Activated T-cell treated with anti-CD3 and anti-CD28 coated beads, Interleukin-2, amount 50 U/mL, for 1 hour (primary cell): Measurements from ENCODE around the gene SPECC1.
"Not testable (repeated sequence)": the region's sequence is repeated elsewhere in the genome, so short reads cannot be mapped to it uniquely, and the experiment has no call there.

Experiments
- DNase-seq: peaks from one replicate; pipeline ENCODE4 v3.0.0-alpha.2; 2020

SPECC1 gene

DNA sequence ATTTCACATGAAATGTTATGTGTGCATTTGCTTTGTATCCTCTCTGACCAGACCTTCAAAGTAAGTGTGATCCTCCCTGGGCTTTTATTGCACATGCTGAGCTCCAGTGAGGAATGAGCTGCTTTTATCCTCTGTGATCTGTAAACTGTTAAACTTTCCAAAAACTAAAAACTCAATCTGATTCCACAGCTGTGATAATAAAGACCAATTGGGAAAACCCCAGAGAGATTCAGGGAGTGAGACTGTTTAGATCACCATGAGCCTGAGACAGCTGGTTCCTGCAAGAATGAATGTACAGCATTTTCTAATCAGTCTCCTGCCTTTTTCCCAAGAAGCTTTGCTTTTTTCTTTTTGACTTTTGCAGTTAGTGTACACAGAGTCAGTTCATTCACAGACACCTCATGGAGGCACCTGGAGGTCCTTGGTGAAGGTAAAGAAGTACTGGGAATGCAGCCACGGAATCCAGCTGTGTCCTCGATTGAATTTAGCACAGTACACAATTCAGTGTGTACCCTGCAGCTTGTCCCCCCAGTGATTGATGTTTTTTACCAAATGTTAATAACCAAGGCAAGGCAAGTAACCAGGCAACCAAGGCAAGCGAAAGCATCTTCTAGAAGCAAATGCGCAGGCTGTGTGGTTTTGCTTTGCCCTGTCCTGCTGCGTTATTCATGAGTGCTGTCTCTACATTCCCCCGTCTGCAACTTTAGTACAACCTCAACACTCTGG, 275.6 kb downstream of the SPECC1 start:
- no peak for DNase-seq

DNA sequence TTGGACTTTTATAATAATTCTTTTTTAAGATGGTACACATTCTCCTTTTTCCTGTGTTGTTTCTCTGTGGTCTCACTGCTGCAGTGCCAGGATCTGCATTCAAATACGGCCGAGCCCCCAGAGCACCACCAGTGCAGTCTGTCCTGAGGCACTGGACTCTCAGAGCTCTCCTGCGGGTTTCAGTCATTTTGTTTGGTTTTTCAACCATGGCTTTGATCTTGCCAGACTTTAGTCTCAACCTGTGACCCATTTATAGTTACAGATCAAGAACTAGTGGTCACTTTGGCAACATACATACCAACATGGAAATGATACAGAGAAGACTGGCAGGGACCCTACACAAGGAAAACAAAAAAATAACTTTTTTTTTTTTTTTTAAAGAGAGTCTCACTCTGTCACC, 280.8 kb downstream of the SPECC1 start:
- no peak for DNase-seq

DNA sequence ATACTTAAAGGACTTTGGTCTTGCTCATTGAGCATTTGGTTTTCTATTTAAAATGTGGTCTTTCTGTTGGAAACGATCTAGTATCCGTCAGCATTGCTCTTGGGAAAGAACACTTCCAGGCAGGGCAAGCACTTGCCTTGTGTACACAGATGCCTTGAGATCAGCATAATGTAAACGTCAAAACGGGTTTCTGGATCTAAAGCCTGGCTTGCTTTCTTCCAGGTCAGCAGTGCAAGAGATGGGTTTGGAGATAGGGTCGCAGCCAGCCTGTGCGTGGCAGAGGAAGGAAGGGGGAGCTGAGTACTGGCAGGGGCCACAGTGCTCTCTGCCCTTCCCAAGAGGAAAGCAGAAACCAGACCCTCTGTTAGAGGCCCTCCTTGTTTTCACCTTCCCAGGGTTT, 282.7 kb downstream of the SPECC1 start:
- DNase-seq: no peak

DNA sequence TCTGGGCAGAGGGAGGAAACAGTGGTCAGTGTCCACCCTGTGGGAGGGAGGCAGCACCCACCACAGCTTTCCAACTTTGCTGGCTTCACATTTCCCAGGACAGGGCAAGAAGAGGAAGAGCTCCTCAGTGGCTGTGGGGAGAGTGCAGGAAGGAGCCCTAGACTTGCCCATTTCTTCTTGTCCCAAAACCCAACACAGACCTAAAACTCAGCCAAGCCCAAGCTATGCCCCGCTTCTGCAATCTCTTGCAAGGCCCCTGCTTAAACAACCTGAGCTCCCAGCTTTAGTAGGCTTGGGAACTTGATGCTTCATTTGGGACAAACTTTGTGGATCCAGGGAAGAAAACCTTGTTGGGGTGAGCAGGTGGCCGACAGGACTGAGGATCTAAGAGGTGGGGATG, 284.3 kb downstream of the SPECC1 start:
- DNase-seq: no peak

DNA sequence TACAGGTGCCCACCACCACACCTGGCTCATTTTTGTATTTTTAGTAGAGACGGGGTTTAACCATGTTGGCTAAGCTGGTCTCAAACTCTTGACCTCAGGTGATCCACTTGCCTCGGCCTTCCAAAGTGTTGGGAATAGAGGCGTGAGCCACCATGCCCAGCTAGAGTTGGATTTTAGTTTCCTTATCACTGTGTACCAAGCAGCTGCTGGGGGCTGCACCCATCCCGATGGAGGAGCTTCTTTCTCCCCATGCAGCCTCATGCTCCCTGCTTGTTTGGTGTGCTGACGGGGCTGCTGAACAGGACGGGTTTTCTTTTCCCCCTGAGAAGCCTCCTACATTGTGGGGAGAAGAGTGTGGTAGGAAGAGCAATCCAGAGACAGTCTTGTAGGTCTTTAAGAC, 285.0 kb downstream of the SPECC1 start:
- DNase-seq: no peak

DNA sequence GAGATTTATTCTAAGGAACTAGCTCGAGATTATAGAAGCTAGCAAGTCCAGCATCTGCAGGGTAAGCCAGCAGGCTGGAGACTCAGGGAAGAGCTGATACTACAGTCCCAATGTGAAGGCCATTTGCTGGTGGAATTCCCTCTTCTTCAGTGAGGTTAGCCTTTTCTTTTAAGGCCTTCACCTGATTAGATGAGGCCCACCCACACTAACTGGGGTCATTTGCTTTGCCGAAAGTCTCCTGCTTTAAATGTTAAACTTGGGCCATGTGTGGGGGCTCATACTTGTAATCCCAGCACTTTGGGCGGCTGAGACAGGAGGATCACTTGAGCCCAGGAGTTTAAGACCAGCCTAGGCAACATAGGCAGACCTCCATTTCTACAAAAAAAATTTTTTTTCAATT, 289.9 kb downstream of the SPECC1 start:
- DNase-seq: no peak

DNA sequence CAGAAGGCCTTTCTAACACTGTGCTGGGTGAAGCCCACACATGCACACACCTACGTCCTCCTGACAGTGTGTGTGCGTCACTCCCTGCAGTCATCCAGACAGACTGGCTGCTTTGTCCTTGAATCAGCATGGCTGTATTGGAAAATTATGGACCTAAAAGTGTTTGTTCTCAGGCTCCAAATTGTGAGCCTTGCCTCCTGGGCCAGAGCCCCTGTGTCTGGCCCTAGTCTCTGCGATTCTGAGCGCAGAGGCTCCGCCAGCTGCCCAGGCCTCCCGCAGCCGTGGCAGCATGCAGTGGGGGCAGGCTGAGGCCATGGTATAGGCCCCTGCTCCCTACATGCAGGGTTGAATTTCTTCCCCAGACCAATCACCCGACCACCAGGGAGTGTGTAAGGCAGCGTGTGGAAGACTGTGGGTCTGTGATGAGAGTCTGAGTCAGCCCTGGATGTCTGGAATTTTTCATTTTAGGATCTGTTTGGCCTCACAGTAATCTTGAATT, 291.3 kb downstream of the SPECC1 start:
- DNase-seq: no peak

DNA sequence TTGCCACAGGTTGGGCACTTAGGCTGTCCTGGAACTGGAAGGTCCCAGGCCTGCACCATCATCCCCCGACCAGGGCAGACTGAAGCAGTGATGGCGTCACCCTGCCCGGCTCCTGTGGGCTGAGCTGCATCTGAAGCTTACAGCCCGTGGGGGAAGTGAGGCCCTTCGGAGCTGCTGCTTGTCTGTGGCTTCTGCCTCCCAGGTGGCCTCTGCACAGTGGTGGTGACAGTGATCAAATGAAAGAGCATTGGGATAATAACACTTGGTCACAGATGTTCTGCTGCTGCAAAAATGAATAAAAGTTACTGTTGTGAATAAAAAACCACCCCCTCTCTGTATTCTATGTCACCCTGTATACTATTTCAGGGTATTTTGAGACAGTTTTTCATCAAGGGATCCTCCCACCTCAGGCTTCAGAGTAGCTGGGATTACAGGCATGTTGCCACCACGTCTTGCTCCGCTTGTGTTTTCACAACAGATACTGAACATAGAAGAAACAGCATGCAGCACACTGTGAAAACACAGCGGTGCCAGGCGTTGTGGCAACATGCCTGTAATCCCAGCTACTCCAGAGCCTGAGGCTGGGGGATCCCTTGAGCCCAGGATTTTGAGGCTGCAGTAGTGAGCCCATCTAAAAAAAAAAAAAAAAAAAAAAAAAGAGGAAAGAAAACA, 293.2 kb downstream of the SPECC1 start:
- DNase-seq: no peak

DNA sequence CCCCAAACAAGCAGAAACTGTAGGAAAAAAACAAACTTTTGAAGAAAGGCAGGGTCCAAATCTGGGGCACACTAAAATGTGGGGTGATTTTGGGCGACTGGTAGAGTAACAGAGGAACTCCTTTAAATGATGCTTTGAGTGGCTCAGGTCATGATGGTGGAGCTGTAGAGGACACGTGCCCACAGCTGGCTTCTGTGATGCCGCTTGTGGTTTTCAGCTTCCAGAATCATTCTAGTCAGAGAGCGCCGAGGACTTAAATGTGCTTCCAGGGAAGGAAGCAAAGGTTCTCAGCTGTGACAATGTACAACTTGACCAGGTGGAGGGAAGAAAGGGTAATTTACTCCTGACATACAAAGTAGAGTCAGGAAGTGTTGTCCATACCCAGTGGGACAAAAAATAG, 295.8 kb downstream of the SPECC1 start:
- DNase-seq: no peak

DNA sequence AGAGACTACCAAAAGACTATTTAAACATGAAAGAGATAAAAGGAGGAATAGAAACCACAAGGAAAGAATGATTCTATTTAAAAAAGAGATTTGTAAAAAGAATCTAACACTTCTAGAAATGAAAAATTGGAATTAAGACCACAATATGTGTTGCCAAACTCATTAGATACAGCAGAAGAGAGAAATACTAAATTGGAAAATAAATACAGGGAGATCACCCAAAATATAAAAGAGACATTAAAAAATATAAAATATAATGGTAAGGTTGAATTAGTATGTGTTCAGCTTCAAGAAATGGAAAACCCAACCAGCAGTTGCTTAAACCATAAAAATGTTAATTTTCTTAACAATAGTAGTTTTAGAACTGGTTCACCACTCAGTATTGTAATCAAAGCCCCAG, 297.8 kb downstream of the SPECC1 start:
- no peak for DNase-seq

DNA sequence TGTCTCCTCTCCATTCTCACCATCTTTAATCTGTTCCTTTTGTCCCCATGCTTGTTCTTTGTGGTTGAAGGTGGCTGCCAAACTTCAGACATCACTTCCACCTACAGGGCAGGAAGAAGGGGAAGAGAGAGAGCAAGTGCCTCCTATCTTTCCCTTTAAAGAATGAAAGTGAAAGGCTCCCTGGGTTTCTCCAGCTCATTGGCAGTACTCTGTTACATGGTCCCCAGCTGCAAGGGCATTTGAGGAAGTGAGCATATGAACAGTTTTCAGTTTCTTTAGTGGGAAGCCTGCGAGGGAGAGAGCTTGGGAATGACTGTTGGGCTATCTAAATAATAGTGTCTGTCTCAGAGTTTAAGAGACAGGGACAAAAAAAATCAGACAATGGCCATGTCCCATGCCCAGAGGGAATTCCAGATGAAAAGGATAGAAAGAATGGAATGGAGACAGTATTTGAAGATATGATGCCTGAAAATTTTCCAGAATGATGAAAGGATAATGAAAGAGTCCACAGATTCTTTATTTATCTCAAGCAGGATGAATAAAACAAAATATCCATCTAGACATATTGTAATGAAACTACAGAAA, 298.3 kb downstream of the SPECC1 start:
- no peak for DNase-seq

DNA sequence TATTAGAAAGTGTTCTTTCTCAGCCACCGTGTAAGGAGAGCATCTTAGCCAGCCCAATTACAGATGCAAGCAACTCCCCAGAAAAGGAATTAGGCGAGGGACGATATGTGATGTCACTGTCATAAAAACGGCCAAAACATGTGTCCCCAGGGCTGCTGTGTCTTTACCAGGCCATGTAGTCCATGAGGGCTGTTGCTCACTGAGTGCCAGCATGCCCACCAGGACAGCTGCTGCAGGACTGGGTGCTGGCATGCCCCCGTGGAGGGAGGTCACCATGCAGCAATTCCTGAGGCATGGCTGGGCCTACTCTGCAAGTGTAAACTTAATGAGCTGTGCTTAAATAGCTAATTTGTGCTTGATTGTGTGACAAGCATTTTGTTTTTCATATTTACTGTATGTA, 301.3 kb downstream of the SPECC1 start:
- DNase-seq: no peak

DNA sequence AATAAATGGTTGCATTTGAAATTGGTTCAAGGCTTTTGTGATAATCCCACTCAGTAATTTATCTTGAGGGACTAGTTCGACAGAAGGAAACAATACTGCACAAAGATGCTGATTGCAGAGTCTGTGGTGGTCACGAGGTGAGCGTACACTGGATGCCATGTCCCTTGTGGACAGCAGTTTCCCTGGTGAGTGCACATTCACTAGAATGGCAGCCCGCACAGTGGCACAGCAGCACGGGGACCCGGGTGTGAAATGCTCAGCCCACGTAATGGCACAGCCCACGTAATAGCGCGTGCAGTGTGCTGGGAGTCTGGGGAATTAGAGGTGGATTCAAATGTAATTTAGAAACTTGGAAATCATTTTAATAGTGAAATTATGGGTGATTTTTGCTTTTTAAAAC, 304.1 kb downstream of the SPECC1 start:
- no peak for DNase-seq

DNA sequence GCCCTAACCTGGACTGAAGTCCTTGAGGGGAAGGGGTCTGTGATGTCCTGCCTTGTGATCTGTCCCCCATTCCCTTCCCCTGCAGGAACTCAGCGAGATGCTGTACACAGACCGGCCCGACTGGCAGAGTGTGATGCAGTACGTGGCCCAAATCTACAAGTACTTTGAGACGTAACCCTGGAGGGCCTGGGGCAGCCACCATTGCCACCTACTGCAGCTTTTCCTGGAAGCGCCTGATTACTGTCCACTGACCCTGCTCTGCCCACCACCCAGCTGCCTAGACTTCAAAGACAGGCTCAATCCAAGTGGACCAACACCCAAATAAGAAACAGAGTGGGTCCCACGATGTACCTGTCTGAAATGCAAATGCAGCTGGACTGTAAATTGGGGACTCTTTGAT, 304.7 kb downstream of the SPECC1 start:
- no peak for DNase-seq

DNA sequence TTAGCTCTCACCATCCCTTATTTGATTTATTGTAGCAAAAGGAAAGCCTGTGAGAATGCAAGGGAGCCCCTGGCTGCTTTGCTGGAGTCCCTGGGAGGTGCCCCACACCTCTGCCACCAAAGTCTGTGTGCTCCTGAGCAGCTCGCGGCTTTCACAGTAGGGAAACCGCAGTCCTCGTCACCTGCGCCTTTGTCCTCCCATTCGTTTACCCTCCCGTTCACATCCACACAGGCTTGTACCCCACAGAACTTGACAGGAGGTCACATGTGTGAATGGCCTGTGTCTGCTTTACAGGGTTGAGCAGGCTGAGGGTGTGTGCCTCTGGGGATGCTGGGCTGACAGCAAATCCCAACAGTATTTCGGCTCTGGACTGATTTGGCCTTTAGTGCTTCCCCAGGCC, 305.7 kb downstream of the SPECC1 start:
- no peak for DNase-seq

DNA sequence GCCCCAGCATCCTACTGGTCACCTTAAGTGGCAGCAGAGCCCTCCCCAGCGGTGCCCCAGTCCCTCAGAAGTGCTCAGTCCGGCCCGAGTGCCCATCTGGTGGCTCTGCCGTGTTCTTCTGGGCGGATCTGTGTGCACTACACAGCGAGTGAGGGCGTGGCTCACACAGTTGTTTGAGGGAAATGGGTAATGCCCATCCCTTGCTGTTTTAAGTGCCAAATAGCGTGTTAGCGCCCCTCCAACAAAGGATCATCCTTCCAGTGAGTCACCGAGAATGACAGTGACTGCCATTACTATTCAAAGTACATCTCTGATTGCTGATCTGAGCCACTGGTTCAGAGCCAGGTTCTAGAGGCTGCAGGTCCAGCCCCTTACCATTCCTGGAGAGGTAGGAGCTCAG, 306.2 kb downstream of the SPECC1 start:
- no peak for DNase-seq

DNA sequence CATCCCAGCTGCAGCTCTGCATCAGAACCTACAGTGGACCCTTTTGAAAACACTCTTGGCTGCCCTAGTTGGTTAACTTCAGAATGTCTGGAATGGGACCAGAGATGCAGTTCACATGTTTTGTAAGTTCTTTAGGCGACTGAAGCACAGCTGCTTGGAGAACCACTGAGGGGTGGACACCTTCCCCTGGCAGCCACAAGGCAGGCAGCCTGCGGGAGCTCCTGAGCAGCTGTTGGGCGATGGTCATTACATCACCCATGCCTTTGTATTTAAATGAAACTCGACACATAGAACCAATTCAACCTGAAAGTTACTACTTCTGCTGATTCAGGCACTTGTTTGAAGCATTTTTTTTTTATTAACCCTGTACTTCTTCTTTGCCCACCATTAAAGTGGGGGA, 306.7 kb downstream of the SPECC1 start:
- DNase-seq: no peak

DNA sequence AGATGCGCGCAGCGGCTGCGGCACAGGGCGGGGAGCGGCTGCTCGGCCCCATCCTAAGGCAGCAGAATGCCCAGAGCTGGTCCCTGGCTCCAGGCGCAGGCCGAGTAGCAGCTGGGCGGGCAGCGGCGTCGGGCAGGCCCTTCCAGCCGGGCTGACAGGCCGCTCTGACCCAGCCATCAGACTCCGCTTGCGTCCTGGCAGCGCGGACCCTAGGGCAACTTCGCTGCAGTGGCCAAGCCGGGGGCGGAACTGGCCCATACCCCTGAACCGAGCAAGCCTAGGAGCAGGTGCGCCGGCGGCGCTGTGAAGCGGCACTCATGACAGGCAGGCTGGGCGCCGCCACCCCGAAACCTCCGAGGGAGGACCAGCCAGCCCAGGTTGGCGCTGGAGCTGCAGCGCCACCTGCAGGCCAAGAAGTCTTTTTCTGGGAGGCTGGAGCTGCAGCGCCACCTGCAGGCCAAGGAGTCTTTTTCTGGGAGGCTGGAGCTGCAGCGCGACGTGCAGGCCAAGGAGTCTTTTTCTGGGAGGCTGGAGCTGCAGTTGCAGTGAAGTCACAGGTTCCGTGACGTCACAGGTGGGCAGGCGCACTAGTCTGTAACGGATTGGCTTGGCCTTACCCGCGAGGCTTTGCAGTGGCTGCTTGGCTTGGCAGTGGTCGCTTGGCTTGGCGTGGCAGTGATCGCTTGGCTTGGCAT, 311.5 kb downstream of the SPECC1 start:
- peak; percentile 90 for DNase-seq

DNA sequence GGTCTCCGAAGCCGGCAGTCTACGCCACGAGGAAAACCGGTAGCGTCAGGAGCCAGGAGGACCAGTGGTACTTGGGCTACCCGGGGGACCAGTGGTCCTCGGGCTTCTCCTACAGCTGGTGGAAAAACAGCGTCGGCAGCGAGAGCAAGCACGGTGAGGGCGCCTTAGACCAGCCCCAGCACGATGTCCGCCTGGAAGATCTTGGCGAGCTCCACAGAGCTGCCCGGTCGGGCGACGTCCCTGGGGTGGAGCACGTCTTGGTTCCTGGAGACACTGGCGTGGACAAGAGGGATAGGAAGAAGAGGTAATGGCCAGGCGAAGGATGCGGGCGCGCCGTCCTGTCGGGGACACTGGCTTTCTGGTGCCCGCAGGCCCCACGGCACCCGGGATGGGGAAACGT, 312.2 kb downstream of the SPECC1 start:
- DNase-seq: not testable (repeated sequence)

DNA sequence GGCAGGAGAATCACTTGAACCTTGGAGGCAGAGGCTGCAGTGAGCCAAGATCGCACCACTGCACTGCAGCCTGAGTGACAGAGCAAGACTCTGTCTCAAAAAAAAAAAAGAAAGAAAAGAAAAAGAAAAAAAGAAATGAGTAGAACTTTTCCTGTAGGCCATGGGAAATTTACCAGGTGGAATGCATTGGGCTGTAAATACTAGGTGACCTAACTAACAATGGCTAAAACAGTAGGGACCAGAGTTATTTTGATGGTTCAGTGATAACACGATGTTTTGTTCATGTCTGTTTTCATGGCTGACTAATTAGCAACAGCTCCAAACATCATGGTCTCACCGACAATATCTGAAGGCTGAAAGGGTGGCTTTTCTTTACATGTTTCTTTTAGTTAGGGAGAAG, 318.6 kb downstream of the SPECC1 start:
- not testable (repeated sequence) for DNase-seq

DNA sequence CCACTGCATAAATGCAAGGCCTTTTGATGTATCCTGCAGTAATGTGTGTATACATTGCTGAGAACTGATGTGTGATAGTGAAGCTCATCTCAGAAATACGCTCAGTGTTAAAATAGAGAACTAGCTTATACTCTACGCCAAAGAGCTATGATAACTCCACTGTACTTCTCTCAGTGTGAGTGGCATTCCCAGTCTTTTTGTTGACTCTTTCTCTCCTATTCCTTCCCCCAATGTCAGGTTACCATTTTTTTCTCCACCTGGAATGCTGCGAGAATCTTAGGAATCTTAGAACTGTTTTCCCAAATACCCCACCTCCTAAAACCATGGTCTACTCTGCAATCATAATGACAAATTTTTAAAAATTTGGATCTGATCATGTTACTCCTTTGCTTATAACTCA, 342.2 kb downstream of the SPECC1 start:
- DNase-seq: not testable (repeated sequence)

DNA sequence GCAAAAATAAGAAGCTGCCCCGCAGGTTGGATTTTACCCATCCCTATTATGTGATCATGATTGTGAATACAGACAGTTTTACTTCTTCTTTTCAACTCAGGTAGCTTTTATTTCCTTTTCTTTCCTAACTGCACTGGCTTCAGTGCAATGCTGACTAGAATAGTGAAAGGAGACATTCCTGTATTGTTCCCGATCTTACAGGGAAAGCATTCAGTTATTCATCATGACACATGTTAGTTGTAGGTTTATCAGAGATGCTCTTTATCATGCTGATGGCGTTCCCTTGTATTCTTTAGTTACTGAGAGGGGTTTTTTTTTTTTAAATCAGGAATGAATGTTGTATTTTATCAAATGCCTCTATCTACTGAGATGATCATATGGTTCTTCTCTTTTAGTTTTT, 343.4 kb downstream of the SPECC1 start:
- not testable (repeated sequence) for DNase-seq

DNA sequence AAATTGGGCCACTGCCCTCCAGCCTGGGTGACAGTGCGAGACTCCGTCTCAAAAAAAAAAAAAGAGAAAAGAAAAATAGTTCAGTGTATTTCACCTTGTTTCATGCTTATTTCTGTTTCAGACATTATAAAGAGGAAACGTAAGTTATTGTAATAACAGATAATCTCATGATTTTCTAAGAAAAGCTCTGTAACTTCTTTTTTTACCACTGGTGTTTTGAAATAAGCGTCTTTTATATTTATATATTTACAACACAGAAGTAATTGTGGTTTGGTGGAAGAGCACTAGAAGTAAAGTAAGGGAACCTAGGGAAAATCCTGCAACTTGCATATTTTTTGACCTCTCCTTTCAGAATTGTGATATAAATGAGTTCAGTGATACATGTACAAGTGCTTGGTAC, 354.7 kb downstream of the SPECC1 start:
- DNase-seq: not testable (repeated sequence)
